Stomach (tissue), 4 donors: Measurements from ENCODE around the gene TMEM258.

Experiments used
- POLR2A ChIP-seq, 4 donors: fragments of 450-650 bp; IDR thresholded peaks; one replicate each; pipeline ENCODE4 v1.6.1; 2016; ENCODE audit warnings: antibody characterized with exemption in 4 of 4, control low read depth in 2 of 4, mild to moderate bottlenecking in 1 of 4, moderate library complexity in 1 of 4
- POLR2AphosphoS5 ChIP-seq, 3 donors: sonication (generic); formaldehyde crosslinking; IDR thresholded peaks; one replicate each; pipeline ENCODE4 v1.6.1; 2016; ENCODE audit warnings: antibody characterized with exemption in 3 of 3
- TF ChIP-seq, protein P1 (sequence below), 7 experiments: fragments of 450-650 bp in 4 of 7; fragments of 200-600 bp in 3 of 7; sonication (generic) in 3 of 7; IDR thresholded peaks; one replicate each; pipeline ENCODE4 v1.5.1; 2016 to 2019; ENCODE audit warnings: antibody characterized with exemption in 7 of 7, control low read depth in 2 of 7, mild to moderate bottlenecking in 1 of 7

DNA sequence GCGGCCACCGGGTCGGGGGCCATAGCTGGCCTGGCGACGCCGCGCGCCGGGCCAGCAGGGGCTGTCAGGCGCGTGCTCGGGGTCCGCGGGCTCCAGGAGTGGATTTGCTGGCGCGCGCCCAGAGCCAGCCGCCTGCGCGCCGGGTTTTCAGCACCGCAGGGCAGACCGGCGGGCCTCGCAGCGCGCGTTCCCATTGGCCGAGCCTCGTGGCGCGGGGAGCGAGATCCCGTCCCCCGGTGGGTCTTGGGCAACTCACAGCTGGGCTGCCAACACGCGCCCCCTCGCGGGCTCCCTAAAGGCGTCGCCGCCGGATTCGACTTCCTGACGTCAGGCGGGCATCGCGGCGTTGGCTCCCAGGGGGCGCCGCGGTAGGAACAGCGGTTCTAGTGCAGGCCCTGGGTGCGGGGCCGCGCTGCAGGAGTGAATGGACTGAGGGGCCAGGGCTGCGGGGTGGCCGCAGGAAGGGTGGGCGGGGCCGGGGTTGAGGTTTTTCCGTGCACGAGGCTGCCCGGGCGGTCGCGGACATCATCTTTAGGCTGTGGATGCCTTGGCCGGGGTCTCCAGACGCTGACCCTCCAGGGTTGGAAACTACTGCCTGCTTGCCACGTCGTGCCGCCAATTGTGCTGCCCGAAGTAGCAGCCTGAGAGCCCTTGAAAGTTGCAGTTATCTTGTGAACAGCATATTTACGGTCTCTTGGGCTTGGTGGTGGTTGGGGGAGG, 24.5 kb upstream of the TMEM258 start, which contains the start of gene FADS1:
- TF ChIP-seq, protein P1, sequence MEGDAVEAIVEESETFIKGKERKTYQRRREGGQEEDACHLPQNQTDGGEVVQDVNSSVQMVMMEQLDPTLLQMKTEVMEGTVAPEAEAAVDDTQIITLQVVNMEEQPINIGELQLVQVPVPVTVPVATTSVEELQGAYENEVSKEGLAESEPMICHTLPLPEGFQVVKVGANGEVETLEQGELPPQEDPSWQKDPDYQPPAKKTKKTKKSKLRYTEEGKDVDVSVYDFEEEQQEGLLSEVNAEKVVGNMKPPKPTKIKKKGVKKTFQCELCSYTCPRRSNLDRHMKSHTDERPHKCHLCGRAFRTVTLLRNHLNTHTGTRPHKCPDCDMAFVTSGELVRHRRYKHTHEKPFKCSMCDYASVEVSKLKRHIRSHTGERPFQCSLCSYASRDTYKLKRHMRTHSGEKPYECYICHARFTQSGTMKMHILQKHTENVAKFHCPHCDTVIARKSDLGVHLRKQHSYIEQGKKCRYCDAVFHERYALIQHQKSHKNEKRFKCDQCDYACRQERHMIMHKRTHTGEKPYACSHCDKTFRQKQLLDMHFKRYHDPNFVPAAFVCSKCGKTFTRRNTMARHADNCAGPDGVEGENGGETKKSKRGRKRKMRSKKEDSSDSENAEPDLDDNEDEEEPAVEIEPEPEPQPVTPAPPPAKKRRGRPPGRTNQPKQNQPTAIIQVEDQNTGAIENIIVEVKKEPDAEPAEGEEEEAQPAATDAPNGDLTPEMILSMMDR (IDR thresholded peaks at IDR 0.05) = peak in 4 of 7 experiments; percentile 5 to 51 (median 28)
- TF ChIP-seq POLR2AphosphoS5 (IDR thresholded peaks at IDR 0.05) = peak; percentile 64 to 79 (median 74)
- no peak for TF ChIP-seq POLR2A (IDR thresholded peaks at IDR 0.05)
